ENCODE data around the gene GTF3A. TPM values are rescaled to one million over a fixed set of nuclear protein-coding genes. Genes with fewer than 3 reads are reported as not detected.

The GTF3A gene
- total and polyA plus RNA-seq, 2 experiments from 2014 or later, result 109 to 190 TPM

DNA sequence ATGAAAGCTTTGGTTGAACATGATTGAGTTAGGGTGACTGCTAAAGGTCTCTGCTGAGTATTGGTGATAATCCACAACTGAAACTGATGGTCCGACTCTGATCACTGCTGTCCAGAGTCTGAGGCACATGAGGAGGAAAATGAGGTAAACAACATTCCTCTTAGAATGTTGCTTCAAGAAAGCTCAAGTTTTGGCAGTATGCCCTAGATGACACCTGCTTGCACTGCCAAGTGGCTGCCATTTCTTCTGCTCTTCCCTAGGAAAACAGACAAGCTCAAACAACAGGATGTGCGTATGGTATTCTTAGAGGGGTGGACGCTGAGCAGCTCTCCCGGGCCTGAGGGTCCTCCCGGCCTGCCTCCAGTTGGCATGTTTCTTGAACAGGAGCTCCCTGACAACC, 41.2 kb downstream of the GTF3A start:
- Mint-ChIP-seq H3K36me3 (ENCODE audit: low read depth) (no peaks in the 10 kb centered on the region; the same call in 2 of the 3 replicates), H3K27me3 (ENCODE audit: insufficient read depth, low read depth, poor library complexity) (no peaks in the 10 kb centered on the region), H3K9me3 (no peaks in the 10 kb centered on the region; the same call in 2 of the 3 replicates), H3K4me3 (no peak overlapping the region), H3K27ac (no peak overlapping the region), H3K4me1 (no peaks in the 10 kb centered on the region; the same call in 2 of the 3 replicates)
- H2AFZ ChIP-seq, result no peak overlapping the region
- H4K20me1 ChIP-seq (replicated peaks; ENCODE audit: insufficient read depth), result no peaks in the 10 kb centered on the region
- no peak overlapping the region for H3K4me3 ChIP-seq
- H3F3A ChIP-seq (replicated peaks; ENCODE audit: low read depth), result no peaks in the 10 kb centered on the region
- no peak overlapping the region for H3K4me2 ChIP-seq
- DNase-seq (ENCODE audit: low spot score) (no peak), ATAC-seq (no peak)
- no peaks in the 10 kb centered on the region for H3K4me1 ChIP-seq (ENCODE audit: insufficient read depth)
- H3K27me3 ChIP-seq (ENCODE audit: insufficient read depth), result no peaks in the 10 kb centered on the region
- H3K9me2 ChIP-seq (ENCODE audit: insufficient read depth), result no peaks in the 10 kb centered on the region
- TF ChIP-seq ZNF331 (CRISPR knock-in tag; IDR thresholded peaks at IDR 0.05; ENCODE audit: low read depth) (no peak), NANOG (IDR thresholded peaks at IDR 0.05; ENCODE audit: borderline replicate concordance) (no peak), POLR2AphosphoS5 (IDR thresholded peaks at IDR 0.05; ENCODE audit: low read depth) (no peak), EZH2 (IDR thresholded peaks at IDR 0.05; ENCODE audit: low read depth, unreplicated experiment) (no peak), ZNF114 (CRISPR knock-in tag; IDR thresholded peaks at IDR 0.05) (no peak), JUNB (IDR thresholded peaks at IDR 0.05; ENCODE audit: unreplicated experiment) (no peak), EZH2phosphoT487 (IDR thresholded peaks at IDR 0.05; ENCODE audit: unreplicated experiment) (no peak), STAT1 (IDR thresholded peaks at IDR 0.05; ENCODE audit: unreplicated experiment) (no peak), CREB1 (CRISPR knock-in tag; IDR thresholded peaks at IDR 0.05; ENCODE audit: low read depth) (no peak)
- TF ChIP-seq, protein P1, sequence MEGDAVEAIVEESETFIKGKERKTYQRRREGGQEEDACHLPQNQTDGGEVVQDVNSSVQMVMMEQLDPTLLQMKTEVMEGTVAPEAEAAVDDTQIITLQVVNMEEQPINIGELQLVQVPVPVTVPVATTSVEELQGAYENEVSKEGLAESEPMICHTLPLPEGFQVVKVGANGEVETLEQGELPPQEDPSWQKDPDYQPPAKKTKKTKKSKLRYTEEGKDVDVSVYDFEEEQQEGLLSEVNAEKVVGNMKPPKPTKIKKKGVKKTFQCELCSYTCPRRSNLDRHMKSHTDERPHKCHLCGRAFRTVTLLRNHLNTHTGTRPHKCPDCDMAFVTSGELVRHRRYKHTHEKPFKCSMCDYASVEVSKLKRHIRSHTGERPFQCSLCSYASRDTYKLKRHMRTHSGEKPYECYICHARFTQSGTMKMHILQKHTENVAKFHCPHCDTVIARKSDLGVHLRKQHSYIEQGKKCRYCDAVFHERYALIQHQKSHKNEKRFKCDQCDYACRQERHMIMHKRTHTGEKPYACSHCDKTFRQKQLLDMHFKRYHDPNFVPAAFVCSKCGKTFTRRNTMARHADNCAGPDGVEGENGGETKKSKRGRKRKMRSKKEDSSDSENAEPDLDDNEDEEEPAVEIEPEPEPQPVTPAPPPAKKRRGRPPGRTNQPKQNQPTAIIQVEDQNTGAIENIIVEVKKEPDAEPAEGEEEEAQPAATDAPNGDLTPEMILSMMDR (conservative IDR thresholded peaks at IDR 0.05; ENCODE audit: low read depth in 2 of 2), result no peak
- TF ChIP-seq, protein P2, sequence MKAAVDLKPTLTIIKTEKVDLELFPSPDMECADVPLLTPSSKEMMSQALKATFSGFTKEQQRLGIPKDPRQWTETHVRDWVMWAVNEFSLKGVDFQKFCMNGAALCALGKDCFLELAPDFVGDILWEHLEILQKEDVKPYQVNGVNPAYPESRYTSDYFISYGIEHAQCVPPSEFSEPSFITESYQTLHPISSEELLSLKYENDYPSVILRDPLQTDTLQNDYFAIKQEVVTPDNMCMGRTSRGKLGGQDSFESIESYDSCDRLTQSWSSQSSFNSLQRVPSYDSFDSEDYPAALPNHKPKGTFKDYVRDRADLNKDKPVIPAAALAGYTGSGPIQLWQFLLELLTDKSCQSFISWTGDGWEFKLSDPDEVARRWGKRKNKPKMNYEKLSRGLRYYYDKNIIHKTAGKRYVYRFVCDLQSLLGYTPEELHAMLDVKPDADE (IDR thresholded peaks at IDR 0.05), result no peak
- TF ChIP-seq, protein P3, sequence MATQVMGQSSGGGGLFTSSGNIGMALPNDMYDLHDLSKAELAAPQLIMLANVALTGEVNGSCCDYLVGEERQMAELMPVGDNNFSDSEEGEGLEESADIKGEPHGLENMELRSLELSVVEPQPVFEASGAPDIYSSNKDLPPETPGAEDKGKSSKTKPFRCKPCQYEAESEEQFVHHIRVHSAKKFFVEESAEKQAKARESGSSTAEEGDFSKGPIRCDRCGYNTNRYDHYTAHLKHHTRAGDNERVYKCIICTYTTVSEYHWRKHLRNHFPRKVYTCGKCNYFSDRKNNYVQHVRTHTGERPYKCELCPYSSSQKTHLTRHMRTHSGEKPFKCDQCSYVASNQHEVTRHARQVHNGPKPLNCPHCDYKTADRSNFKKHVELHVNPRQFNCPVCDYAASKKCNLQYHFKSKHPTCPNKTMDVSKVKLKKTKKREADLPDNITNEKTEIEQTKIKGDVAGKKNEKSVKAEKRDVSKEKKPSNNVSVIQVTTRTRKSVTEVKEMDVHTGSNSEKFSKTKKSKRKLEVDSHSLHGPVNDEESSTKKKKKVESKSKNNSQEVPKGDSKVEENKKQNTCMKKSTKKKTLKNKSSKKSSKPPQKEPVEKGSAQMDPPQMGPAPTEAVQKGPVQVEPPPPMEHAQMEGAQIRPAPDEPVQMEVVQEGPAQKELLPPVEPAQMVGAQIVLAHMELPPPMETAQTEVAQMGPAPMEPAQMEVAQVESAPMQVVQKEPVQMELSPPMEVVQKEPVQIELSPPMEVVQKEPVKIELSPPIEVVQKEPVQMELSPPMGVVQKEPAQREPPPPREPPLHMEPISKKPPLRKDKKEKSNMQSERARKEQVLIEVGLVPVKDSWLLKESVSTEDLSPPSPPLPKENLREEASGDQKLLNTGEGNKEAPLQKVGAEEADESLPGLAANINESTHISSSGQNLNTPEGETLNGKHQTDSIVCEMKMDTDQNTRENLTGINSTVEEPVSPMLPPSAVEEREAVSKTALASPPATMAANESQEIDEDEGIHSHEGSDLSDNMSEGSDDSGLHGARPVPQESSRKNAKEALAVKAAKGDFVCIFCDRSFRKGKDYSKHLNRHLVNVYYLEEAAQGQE (IDR thresholded peaks at IDR 0.05; ENCODE audit: unreplicated experiment), result no peak
- TF ChIP-seq, protein P4, sequence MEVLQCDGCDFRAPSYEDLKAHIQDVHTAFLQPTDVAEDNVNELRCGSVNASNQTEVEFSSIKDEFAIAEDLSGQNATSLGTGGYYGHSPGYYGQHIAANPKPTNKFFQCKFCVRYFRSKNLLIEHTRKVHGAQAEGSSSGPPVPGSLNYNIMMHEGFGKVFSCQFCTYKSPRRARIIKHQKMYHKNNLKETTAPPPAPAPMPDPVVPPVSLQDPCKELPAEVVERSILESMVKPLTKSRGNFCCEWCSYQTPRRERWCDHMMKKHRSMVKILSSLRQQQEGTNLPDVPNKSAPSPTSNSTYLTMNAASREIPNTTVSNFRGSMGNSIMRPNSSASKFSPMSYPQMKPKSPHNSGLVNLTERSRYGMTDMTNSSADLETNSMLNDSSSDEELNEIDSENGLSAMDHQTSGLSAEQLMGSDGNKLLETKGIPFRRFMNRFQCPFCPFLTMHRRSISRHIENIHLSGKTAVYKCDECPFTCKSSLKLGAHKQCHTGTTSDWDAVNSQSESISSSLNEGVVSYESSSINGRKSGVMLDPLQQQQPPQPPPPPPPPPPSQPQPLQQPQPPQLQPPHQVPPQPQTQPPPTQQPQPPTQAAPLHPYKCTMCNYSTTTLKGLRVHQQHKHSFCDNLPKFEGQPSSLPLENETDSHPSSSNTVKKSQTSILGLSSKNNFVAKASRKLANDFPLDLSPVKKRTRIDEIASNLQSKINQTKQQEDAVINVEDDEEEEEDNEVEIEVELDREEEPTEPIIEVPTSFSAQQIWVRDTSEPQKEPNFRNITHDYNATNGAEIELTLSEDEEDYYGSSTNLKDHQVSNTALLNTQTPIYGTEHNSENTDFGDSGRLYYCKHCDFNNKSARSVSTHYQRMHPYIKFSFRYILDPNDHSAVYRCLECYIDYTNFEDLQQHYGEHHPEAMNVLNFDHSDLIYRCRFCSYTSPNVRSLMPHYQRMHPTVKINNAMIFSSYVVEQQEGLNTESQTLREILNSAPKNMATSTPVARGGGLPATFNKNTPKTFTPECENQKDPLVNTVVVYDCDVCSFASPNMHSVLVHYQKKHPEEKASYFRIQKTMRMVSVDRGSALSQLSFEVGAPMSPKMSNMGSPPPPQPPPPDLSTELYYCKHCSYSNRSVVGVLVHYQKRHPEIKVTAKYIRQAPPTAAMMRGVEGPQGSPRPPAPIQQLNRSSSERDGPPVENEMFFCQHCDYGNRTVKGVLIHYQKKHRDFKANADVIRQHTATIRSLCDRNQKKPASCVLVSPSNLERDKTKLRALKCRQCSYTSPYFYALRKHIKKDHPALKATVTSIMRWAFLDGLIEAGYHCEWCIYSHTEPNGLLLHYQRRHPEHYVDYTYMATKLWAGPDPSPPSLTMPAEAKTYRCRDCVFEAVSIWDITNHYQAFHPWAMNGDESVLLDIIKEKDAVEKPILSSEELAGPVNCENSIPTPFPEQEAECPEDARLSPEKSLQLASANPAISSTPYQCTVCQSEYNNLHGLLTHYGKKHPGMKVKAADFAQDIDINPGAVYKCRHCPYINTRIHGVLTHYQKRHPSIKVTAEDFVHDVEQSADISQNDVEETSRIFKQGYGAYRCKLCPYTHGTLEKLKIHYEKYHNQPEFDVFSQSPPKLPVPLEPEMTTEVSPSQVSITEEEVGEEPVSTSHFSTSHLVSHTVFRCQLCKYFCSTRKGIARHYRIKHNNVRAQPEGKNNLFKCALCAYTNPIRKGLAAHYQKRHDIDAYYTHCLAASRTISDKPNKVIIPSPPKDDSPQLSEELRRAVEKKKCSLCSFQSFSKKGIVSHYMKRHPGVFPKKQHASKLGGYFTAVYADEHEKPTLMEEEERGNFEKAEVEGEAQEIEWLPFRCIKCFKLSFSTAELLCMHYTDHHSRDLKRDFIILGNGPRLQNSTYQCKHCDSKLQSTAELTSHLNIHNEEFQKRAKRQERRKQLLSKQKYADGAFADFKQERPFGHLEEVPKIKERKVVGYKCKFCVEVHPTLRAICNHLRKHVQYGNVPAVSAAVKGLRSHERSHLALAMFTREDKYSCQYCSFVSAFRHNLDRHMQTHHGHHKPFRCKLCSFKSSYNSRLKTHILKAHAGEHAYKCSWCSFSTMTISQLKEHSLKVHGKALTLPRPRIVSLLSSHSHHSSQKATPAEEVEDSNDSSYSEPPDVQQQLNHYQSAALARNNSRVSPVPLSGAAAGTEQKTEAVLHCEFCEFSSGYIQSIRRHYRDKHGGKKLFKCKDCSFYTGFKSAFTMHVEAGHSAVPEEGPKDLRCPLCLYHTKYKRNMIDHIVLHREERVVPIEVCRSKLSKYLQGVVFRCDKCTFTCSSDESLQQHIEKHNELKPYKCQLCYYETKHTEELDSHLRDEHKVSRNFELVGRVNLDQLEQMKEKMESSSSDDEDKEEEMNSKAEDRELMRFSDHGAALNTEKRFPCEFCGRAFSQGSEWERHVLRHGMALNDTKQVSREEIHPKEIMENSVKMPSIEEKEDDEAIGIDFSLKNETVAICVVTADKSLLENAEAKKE (CRISPR knock-in tag; IDR thresholded peaks at IDR 0.05), result no peak
- no peak overlapping the region for H3K27ac ChIP-seq (ENCODE audit: low read depth)
- H3K79me2 ChIP-seq (replicated peaks; ENCODE audit: insufficient read depth), result no peaks in the 10 kb centered on the region
- H3K36me3 ChIP-seq (ENCODE audit: insufficient read depth), result no peaks in the 10 kb centered on the region

All from GM23338 (cell line).